ENCODE measurements around the gene KCNAB2. TPM values are rescaled to one million over a fixed set of nuclear protein-coding genes. Genes with fewer than 3 reads are reported as not detected.
"Not testable (repeated sequence)": the region's sequence is repeated elsewhere in the genome, so short reads cannot be mapped to it uniquely, and the experiment has no call there.

The KCNAB2 gene
- total RNA-seq, 1 donor from 2014 or later = 7.2 TPM

DNA sequence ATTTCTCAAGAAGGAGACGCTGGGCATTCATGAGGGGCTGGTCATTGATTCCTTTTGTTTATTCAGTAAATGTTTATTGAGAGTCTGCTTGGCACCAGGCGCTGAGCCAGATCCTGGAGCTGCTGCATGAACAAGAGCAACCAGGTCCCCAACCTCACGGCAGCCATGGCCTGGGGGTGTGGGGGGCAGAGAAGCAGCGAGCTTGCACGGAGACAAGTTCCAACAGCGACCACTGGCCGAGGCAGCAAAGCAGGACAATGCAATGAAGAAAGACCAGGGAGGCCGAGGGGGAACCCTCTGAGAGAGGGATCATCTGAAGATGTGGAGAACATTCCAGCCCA lies 7.5 kb downstream of the KCNAB2 start:
- Mint-ChIP-seq H3K27ac (no peak overlapping the region), H3K36me3 (no peaks in the 10 kb centered on the region), H3K27me3 (peaks cover 41% of the 10 kb centered on the region), H3K4me3 (no peak overlapping the region), H3K4me1 (ENCODE audit: unreplicated experiment) (peaks cover 10% of the 10 kb centered on the region), H3K9me3 (no peaks in the 10 kb centered on the region)
- no peak for DNase-seq (ENCODE audit: extremely low spot score, unreplicated experiment)
- TF ChIP-seq, protein P1, sequence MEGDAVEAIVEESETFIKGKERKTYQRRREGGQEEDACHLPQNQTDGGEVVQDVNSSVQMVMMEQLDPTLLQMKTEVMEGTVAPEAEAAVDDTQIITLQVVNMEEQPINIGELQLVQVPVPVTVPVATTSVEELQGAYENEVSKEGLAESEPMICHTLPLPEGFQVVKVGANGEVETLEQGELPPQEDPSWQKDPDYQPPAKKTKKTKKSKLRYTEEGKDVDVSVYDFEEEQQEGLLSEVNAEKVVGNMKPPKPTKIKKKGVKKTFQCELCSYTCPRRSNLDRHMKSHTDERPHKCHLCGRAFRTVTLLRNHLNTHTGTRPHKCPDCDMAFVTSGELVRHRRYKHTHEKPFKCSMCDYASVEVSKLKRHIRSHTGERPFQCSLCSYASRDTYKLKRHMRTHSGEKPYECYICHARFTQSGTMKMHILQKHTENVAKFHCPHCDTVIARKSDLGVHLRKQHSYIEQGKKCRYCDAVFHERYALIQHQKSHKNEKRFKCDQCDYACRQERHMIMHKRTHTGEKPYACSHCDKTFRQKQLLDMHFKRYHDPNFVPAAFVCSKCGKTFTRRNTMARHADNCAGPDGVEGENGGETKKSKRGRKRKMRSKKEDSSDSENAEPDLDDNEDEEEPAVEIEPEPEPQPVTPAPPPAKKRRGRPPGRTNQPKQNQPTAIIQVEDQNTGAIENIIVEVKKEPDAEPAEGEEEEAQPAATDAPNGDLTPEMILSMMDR (conservative IDR thresholded peaks at IDR 0.05) = no peak

DNA sequence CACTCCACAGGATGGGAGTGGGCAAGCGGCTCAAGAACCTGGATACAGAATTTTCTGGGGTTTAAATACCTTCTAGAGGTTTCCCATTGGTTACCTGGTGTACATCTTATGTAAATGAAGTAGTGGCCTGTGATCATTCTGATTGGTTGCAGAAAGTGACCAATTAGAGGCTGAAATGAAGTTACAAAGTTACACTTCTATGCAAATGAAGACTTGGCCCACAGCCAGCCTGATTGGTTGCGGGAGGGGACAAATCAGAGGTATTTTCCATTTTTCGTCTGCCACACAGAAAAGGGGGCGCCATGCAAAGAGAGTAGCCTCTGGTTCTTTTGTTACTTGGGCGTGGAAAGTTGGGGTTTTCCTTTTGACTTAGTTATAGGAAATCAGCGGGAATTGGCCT lies 8.9 kb downstream of the KCNAB2 start:
- Mint-ChIP-seq H3K4me1 (ENCODE audit: unreplicated experiment) (peaks cover 10% of the 10 kb centered on the region), H3K9me3 (no peaks in the 10 kb centered on the region), H3K27me3 (peaks cover 41% of the 10 kb centered on the region), H3K36me3 (no peaks in the 10 kb centered on the region), H3K4me3 (no peak overlapping the region), H3K27ac (no peak overlapping the region)
- no peak for DNase-seq (ENCODE audit: extremely low spot score, unreplicated experiment)
- TF ChIP-seq, protein P1 (conservative IDR thresholded peaks at IDR 0.05) = no peak

DNA sequence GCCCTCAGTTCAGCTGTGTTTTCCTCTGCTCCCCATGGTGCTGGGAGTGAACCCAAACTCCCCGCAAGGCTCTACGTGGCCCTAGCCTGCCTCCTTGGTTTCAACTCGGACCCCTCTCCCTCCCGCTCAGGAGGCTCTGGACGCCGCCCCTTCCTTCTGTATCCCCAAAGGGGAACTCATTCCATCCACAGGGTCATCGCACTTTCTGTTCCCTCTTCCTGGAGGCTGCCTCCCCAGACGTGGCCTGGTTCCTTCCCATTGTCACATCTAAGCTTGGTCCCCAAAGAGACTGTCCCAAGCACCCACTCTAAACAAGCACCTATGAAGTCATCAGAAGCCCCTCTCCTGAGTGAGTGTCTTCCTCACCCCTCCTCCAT lies 10.9 kb downstream of the KCNAB2 start:
- Mint-ChIP-seq H3K4me1 (ENCODE audit: unreplicated experiment) (peaks cover 10% of the 10 kb centered on the region), H3K9me3 (no peaks in the 10 kb centered on the region), H3K27ac (no peak overlapping the region), H3K4me3 (no peak overlapping the region), H3K36me3 (no peaks in the 10 kb centered on the region), H3K27me3 (peaks cover 33% of the 10 kb centered on the region)
- DNase-seq (ENCODE audit: extremely low spot score, unreplicated experiment) = no peak
- TF ChIP-seq, protein P1 (conservative IDR thresholded peaks at IDR 0.05) = no peak

DNA sequence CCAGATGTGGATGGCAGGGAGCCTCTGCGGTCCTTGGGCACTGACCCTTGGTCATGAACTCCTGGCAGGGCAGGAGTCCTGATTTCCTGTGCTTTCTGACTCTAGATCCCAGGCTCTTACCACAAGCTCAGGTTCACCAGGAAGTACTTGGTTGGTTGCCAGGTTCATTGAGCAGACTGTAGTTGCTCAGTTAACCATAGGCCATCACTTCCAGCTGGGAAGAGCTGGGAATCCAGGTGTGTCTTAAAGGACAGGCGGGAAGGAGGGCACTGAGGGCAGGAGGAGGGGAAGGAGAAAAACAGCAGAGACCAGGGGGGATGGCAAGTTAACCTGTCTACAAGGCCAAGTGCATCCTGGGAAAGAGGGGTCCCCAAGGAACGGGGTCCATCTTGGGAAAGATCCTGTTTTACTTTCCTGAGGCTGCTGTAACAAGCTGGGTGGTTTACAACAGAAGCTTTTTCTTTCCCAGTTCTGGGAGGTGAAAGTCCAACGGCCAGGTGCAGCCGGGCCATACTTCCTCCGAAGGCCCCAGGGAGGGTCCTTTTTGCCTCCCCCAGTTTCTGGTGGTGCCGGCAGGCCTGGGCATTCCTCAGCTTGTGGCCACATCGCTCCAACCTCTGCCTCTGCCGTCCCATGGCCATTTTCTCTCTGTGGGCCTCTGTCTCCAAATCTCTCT lies 11.6 kb downstream of the KCNAB2 start:
- Mint-ChIP-seq H3K4me3 (no peak overlapping the region), H3K27ac (peak overlapping the region; percentile 13), H3K9me3 (no peaks in the 10 kb centered on the region), H3K27me3 (peaks cover 33% of the 10 kb centered on the region), H3K36me3 (no peaks in the 10 kb centered on the region), H3K4me1 (ENCODE audit: unreplicated experiment) (peaks cover 10% of the 10 kb centered on the region)
- no peak for DNase-seq (ENCODE audit: extremely low spot score, unreplicated experiment)
- TF ChIP-seq, protein P1 (conservative IDR thresholded peaks at IDR 0.05) = no peak

DNA sequence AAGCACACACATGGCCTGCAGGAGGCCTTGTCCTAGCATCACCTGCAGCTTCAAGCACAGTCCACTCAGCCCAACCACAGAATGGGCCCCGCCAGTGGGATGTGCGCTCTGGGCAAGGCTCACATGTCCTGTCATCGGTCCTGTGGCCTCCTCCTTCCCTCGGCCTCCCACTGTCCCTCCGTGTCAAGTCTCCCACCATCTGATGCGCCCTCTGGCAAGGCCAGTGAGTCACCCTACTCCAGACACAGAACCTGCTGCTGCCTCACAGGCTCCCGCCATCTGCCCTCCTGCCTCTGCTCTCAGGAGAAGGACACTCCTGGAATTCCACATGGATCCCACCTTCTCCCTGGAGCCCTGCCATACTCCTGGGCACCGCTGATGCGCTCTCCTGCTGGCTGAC lies 14.2 kb downstream of the KCNAB2 start:
- no peaks in the 10 kb centered on the region for H3K9me3 Mint-ChIP-seq
- TF ChIP-seq, protein P1 (conservative IDR thresholded peaks at IDR 0.05) = no peak
- peaks cover 22% of the 10 kb centered on the region for H3K27me3 Mint-ChIP-seq
- H3K4me1 Mint-ChIP-seq (ENCODE audit: unreplicated experiment) = no peaks in the 10 kb centered on the region
- DNase-seq (ENCODE audit: extremely low spot score, unreplicated experiment) = no peak
- H3K36me3 Mint-ChIP-seq = no peaks in the 10 kb centered on the region
- H3K27ac Mint-ChIP-seq = no peak overlapping the region
- H3K4me3 Mint-ChIP-seq = no peak overlapping the region

DNA sequence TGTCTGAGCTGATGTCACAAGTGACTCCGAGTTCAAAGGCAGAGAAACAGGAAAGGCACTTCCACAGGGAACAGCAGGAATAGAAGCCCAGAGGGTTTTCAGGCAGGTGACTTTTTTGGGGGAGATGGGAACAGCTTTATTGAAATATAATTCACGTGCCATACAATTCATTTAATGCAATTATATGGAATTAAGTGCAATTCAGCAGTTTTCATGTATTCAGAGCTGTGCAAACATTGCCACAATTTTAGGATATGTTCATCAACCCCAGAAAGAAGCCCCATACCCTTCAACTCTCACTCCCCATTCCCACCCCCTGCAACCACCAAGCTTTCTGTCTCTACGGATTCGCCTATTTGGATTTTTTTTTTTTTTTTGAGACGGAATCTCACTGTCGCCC lies 17.0 kb downstream of the KCNAB2 start:
- Mint-ChIP-seq H3K27me3 (peaks cover 8% of the 10 kb centered on the region), H3K4me1 (ENCODE audit: unreplicated experiment) (no peaks in the 10 kb centered on the region), H3K27ac (no peak overlapping the region), H3K36me3 (no peaks in the 10 kb centered on the region), H3K4me3 (no peak overlapping the region), H3K9me3 (no peaks in the 10 kb centered on the region)
- no peak for DNase-seq (ENCODE audit: extremely low spot score, unreplicated experiment)
- TF ChIP-seq, protein P1 (conservative IDR thresholded peaks at IDR 0.05) = no peak

DNA sequence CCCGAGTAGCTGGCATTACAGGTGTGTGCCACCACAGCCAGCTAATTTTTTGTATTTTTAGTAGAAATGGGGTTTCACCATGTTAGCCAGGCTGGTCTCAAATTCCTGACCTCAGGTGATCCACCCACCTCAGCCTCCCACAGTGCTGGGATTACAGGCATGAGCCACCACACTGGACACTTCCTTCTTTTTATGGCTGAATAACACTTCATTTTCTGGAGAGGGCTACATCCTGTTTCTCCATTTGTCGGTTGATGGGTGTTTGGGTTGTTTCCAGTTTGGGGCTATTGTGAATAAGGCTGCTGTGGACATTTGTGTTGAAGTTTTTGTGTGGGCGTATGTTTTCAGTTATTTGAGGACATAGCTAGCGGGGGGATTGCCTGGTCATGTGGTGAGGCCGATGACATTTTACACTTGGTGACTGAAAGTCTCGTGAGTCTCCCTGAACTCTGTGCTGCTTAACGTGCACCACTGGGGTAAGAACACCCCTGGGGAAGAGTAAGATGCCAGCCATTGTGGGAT lies 17.9 kb downstream of the KCNAB2 start:
- not testable (repeated sequence) for H3K4me3 Mint-ChIP-seq; H3K4me1 Mint-ChIP-seq (ENCODE audit: unreplicated experiment); H3K27me3 Mint-ChIP-seq; DNase-seq (ENCODE audit: extremely low spot score, unreplicated experiment); H3K36me3 Mint-ChIP-seq; H3K27ac Mint-ChIP-seq; H3K9me3 Mint-ChIP-seq

All from type B pancreatic cell (in vitro differentiated cells).